ENCODE results near the gene USP5. TPM values are rescaled to one million over a fixed set of nuclear protein-coding genes. Genes with fewer than 3 reads are reported as not detected.
"Not testable (repeated sequence)": the region's sequence is repeated elsewhere in the genome, so short reads cannot be mapped to it uniquely, and the experiment has no call there.

The USP5 gene
- total RNA-seq, 1 experiment from 2014 or later: 80.2 TPM

DNA sequence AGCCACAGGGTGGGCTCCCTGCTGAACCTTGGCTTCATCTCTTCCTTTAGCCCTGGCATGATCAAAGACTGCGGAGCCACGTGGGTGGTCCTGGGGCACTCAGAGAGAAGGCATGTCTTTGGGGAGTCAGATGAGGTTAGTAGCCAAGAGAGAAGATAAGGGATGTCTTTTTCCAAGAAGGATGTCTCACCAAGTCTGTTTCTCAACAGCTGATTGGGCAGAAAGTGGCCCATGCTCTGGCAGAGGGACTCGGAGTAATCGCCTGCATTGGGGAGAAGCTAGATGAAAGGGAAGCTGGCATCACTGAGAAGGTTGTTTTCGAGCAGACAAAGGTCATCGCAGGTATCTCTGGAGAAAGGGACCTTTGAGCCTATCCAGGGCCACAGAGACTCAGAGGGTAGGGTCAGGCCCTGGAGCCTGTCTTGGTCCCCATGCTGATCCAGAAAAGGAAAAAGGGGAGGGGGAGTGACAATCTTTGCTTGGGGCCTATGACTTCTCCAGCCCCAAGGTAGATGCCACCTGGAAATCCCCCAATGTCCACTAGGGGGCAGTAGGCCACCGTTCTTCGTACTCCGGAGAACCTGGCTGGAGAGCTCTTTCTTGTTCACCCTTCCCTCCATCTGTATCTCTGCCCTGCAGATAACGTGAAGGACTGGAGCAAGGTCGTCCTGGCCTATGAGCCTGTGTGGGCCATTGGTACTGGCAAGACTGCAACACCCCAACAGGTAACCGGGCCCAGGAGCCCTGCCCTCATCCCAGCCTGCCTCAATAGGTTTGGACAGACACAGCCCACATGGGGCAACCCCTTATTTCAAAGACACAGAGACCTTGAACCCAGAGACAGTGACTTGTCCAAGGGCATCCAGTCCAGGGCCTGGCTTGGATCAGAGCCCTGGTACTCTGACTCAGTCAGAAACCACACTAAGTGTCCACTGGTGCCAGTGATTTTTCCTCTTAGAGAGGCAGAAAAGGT lies 17.4 kb downstream of the USP5 start:
- ChIA-PET CTCF (interaction anchor here (0.5 to 7.7 kb wide), 29 partner anchors 9 to 280 kb away, joined by 3 to 64 read pairs (median 3); partner anchors contain the start of genes C12orf57, RNU7-1 and USP5), POLR2A (interaction anchor here (0.6 to 7.7 kb wide), 17 partner anchors 18 to 368 kb away, joined by 3 to 130 read pairs (median 6); partner anchors contain the start of genes C12orf57, CDCA3, COPS7A and LRRC23)
- H3K27me3 Mint-ChIP-seq (ENCODE audit: insufficient read depth, unreplicated experiment): no peaks in the 10 kb centered on the region
- H3K36me3 Mint-ChIP-seq (ENCODE audit: insufficient read depth, unreplicated experiment): peaks cover 52% of the 10 kb centered on the region
- peak overlapping the region; percentile 86 for H3K4me3 Mint-ChIP-seq (ENCODE audit: unreplicated experiment)
- peaks cover 30% of the 10 kb centered on the region for H3K4me1 Mint-ChIP-seq (ENCODE audit: insufficient read depth, unreplicated experiment)
- peak; percentile 83 for DNase-seq (ENCODE audit: unreplicated experiment)
- TF ChIP-seq, protein P1, sequence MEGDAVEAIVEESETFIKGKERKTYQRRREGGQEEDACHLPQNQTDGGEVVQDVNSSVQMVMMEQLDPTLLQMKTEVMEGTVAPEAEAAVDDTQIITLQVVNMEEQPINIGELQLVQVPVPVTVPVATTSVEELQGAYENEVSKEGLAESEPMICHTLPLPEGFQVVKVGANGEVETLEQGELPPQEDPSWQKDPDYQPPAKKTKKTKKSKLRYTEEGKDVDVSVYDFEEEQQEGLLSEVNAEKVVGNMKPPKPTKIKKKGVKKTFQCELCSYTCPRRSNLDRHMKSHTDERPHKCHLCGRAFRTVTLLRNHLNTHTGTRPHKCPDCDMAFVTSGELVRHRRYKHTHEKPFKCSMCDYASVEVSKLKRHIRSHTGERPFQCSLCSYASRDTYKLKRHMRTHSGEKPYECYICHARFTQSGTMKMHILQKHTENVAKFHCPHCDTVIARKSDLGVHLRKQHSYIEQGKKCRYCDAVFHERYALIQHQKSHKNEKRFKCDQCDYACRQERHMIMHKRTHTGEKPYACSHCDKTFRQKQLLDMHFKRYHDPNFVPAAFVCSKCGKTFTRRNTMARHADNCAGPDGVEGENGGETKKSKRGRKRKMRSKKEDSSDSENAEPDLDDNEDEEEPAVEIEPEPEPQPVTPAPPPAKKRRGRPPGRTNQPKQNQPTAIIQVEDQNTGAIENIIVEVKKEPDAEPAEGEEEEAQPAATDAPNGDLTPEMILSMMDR (IDR thresholded peaks at IDR 0.05; ENCODE audit: unreplicated experiment): peak; percentile 91
- BruUV-seq (replicated peaks): no TSS peak
- H3K27ac Mint-ChIP-seq (ENCODE audit: low read depth, unreplicated experiment): peak overlapping the region; percentile 70
- intact Hi-C loops (cut with micrococcal nuclease): loop anchor here (1.0 to 2.0 kb wide), 2 partner anchors 22 to 69 kb away; no protein-coding TSS in a partner anchor
- H3K9me3 Mint-ChIP-seq (ENCODE audit: unreplicated experiment): no peaks in the 10 kb centered on the region

DNA sequence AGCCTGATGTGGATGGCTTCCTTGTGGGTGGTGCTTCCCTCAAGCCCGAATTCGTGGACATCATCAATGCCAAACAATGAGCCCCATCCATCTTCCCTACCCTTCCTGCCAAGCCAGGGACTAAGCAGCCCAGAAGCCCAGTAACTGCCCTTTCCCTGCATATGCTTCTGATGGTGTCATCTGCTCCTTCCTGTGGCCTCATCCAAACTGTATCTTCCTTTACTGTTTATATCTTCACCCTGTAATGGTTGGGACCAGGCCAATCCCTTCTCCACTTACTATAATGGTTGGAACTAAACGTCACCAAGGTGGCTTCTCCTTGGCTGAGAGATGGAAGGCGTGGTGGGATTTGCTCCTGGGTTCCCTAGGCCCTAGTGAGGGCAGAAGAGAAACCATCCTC lies 18.4 kb downstream of the USP5 start:
- ChIA-PET CTCF (interaction anchor here (0.8 to 7.7 kb wide), 17 partner anchors 10 to 125 kb away, joined by 3 to 64 read pairs (median 4); partner anchors contain the start of genes C12orf57, MLF2, RNU7-1 and USP5), POLR2A (interaction anchor here (0.5 to 7.7 kb wide), 5 partner anchors 19 to 148 kb away, joined by 4 to 130 read pairs (median 62); partner anchors contain the start of genes C12orf57, CDCA3, LPCAT3 and RNU7-1)
- DNase-seq (ENCODE audit: unreplicated experiment); H3K27me3 Mint-ChIP-seq (ENCODE audit: insufficient read depth, unreplicated experiment); intact Hi-C loops (cut with micrococcal nuclease); H3K4me3 Mint-ChIP-seq (ENCODE audit: unreplicated experiment); H3K9me3 Mint-ChIP-seq (ENCODE audit: unreplicated experiment); H3K27ac Mint-ChIP-seq (ENCODE audit: low read depth, unreplicated experiment): not testable (repeated sequence)
- Mint-ChIP-seq H3K4me1 (ENCODE audit: insufficient read depth, unreplicated experiment) (peaks cover 30% of the 10 kb centered on the region), H3K36me3 (ENCODE audit: insufficient read depth, unreplicated experiment) (peaks cover 42% of the 10 kb centered on the region)
- BruUV-seq (replicated peaks): TSS peak; percentile 65

- TF ChIP-seq, protein P1 (IDR thresholded peaks at IDR 0.05; ENCODE audit: unreplicated experiment): no peak
- Mint-ChIP-seq H3K4me3 (ENCODE audit: unreplicated experiment) (peak overlapping the region; percentile 91), H3K9me3 (ENCODE audit: unreplicated experiment) (no peaks in the 10 kb centered on the region), H3K4me1 (ENCODE audit: insufficient read depth, unreplicated experiment) (peaks cover 29% of the 10 kb centered on the region), H3K27me3 (ENCODE audit: insufficient read depth, unreplicated experiment) (no peaks in the 10 kb centered on the region), H3K36me3 (ENCODE audit: insufficient read depth, unreplicated experiment) (peaks cover 37% of the 10 kb centered on the region), H3K27ac (ENCODE audit: low read depth, unreplicated experiment) (peak overlapping the region; percentile 77)
- intact Hi-C loops (cut with micrococcal nuclease): no loop called here
- peak; percentile 77 for DNase-seq (ENCODE audit: unreplicated experiment)
- BruUV-seq (replicated peaks): no TSS peak
- CTCF ChIA-PET: interaction anchor here (0.6 to 7.7 kb wide), 25 partner anchors 11 to 240 kb away, joined by 3 to 64 read pairs (median 5); partner anchors contain the start of genes C12orf57, CDCA3, MLF2 and RNU7-1
- POLR2A ChIA-PET: interaction anchor here (0.6 to 7.7 kb wide), 8 partner anchors 12 to 147 kb away, joined by 3 to 81 read pairs (median 26); partner anchors contain the start of genes C12orf57, CDCA3, COPS7A and LRRC23
These were observed 19.4 kb downstream of the USP5 start for GRCh38 chr12:6871052-6871957.

Measured in MCF 10A (cell line).